ENCODE measurements around the gene LPCAT2. TPM values are rescaled to one million over a fixed set of nuclear protein-coding genes. Genes with fewer than 3 reads are reported as not detected.
A peak's percentile ranks its signal among the peaks of the same experiment; 100 is the strongest.

The LPCAT2 gene
- total and polyA plus RNA-seq, 2 of the 8 experiments (the other 6 are each of a cell fraction or from before 2014, with no cell fraction given): 2.2 to 10.6 TPM

DNA sequence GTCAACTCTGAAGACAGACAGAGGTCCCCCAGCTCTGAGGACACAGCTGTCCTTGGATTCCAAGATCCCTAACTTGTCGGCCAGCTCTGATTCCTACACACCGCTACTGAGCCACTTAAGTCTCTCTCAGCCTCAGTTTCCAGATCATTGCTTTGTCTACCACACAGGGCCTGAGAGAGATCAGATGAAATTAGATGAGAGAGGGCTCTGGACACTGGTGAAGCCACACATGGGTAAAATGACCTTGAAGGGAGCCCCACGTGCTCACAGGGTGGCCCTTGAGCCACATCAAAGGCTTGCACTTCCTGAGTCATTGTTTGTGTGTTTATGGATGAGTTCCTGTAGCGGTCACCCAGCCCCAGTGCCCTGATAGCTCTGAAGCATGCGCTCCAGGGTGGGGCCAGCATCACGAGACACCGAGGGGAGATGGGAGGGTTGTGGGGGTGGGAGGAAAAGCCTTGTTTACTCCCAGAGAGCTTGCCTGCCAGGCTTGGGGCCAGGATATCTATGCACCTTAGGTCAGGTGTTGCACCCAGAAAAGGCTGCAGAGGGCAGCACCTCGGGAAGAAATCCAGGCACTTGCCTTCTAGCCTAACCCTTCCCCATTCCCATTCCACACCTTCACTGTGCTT is 114.2 kb downstream of the LPCAT2 start:
- Histone ChIP-seq H3K36me3 (ENCODE audit: control insufficient read depth in 2 of 4, insufficient read depth in 4 of 4, low read length in 3 of 4) (no peaks in the 10 kb centered on the region), H3K18ac (ENCODE audit: extremely low read depth, low read length) (no peak overlapping the region), H4K91ac (replicated peaks; ENCODE audit: insufficient read length, low read length) (no peak overlapping the region), H3K9ac (replicated peaks in 1 of 4; ENCODE audit: extremely low read depth in 1 of 4, low read depth in 3 of 4, low read length in 3 of 4) (no peak overlapping the region), H2BK5ac (ENCODE audit: low read depth, low read length) (peak overlapping the region; percentile 30; the same call in 1 of the 2 replicates), H3K79me1 (ENCODE audit: low read depth, low read length) (no peaks in the 10 kb centered on the region), H3K79me2 (ENCODE audit: control insufficient read depth in 1 of 2, insufficient read depth in 2 of 2, low read length in 2 of 2) (no peaks in the 10 kb centered on the region), H4K20me1 (replicated peaks in 1 of 2; ENCODE audit: control insufficient read depth in 1 of 2, insufficient read depth in 2 of 2, low read length in 2 of 2) (no peaks in the 10 kb centered on the region), H3K4ac (replicated peaks; ENCODE audit: insufficient read length, low read depth, low read length) (no peak overlapping the region), H2BK12ac (ENCODE audit: low read depth, low read length) (peak overlapping the region; percentile 69; the same call in 1 of the 2 replicates), H2BK120ac (replicated peaks; ENCODE audit: low read depth, low read length) (no peak overlapping the region), H3K4me3 (ENCODE audit: extremely low read depth in 1 of 4, insufficient read depth in 2 of 4, low read depth in 3 of 4, low read length in 4 of 4) (no peak overlapping the region), H2AK5ac (ENCODE audit: low read depth, low read length) (no peak overlapping the region), H4K8ac (ENCODE audit: extremely low read depth, insufficient read depth, low read length) (no peak overlapping the region), H3K27ac (ENCODE audit: low read depth, low read length) (no peak overlapping the region), H3K9me3 (ENCODE audit: insufficient read depth in 2 of 2, low read depth in 1 of 2, low read length in 1 of 2) (peaks cover 0 to 3% of the 10 kb centered on the region in 2 experiments; a peak in 1 of 4 replicates), H3K23me2 (ENCODE audit: low read depth, low read length) (no peaks in the 10 kb centered on the region), H3K4me2 (ENCODE audit: insufficient read depth in 1 of 2, low read depth in 2 of 2, low read length in 2 of 2) (no peak overlapping the region), H4K5ac (ENCODE audit: insufficient read length, low read depth, low read length) (no peak overlapping the region), H3K23ac (ENCODE audit: insufficient read length) (no peak overlapping the region), H2AFZ (ENCODE audit: low read length) (peak overlapping the region; percentile 96), H2BK15ac (ENCODE audit: low read length) (peak overlapping the region; percentile 40; the same call in 1 of the 2 replicates), H2BK20ac (ENCODE audit: low read length) (no peak overlapping the region), H3K4me1 (replicated peaks in 1 of 4; ENCODE audit: control insufficient read depth in 3 of 4, insufficient read depth in 4 of 4, low read length in 3 of 4) (0 out of 7 replicates have a peak, but pooled peaks cover 0 to 3% (median 0%) of the 10 kb centered on the region in 4 experiments), H3K14ac (ENCODE audit: insufficient read length) (no peak overlapping the region), H3K27me3 (replicated peaks in 1 of 4; ENCODE audit: control insufficient read depth in 3 of 4, extremely low read depth in 1 of 4, insufficient read depth in 3 of 4, low read length in 3 of 4) (no peaks in the 10 kb centered on the region; a peak in 1 of 7 replicates), H3K56ac (replicated peaks; ENCODE audit: insufficient read length, low read depth, low read length) (no peak overlapping the region)
- ChIA-PET CTCF (ENCODE audit: partially characterized antibody) (interaction anchor here (0.6 to 2.3 kb wide), 28 partner anchors 9 to 242 kb away, joined by 3 to 23 read pairs (median 4); no protein-coding TSS in a partner anchor), POLR2A (ENCODE audit: partially characterized antibody) (no interaction called here)
- DNase-seq (ENCODE audit: low read depth in 1 of 2, low spot score in 2 of 2): peak; percentile 41 to 75
- peak; percentile 76 for FAIRE-seq
- whole genome bisulfite sequencing, 2 experiments (ENCODE audit: extremely low coverage in 1 of 2, insufficient coverage in 1 of 2, insufficient read length in 1 of 2, insufficient replicate concordance in 2 of 2, low coverage in 1 of 2, low lambda C conversion rate in 2 of 2, missing lambda C conversion rate in 1 of 2): 47% methylated on average over 8 of the region's 8 CpGs; no CpG with 5 or more reads in 1 of the 2 experiments
- TF ChIP-seq, protein P1, sequence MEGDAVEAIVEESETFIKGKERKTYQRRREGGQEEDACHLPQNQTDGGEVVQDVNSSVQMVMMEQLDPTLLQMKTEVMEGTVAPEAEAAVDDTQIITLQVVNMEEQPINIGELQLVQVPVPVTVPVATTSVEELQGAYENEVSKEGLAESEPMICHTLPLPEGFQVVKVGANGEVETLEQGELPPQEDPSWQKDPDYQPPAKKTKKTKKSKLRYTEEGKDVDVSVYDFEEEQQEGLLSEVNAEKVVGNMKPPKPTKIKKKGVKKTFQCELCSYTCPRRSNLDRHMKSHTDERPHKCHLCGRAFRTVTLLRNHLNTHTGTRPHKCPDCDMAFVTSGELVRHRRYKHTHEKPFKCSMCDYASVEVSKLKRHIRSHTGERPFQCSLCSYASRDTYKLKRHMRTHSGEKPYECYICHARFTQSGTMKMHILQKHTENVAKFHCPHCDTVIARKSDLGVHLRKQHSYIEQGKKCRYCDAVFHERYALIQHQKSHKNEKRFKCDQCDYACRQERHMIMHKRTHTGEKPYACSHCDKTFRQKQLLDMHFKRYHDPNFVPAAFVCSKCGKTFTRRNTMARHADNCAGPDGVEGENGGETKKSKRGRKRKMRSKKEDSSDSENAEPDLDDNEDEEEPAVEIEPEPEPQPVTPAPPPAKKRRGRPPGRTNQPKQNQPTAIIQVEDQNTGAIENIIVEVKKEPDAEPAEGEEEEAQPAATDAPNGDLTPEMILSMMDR (IDR thresholded peaks at IDR 0.05; ENCODE audit: control extremely low read depth in 1 of 3, insufficient read depth in 1 of 3, low read depth in 1 of 3, low read length in 3 of 3): peak; percentile 65 to 86 (median 74)
- TF ChIP-seq SP1 (IDR thresholded peaks at IDR 0.05; ENCODE audit: low read depth, low read length) (0 out of 2 replicates have a peak, but pooled peaks have one; percentile 27), GABPA (IDR thresholded peaks at IDR 0.05; ENCODE audit: borderline replicate concordance, insufficient read depth, low read length) (no peak), SRF (IDR thresholded peaks at IDR 0.05; ENCODE audit: low read depth, low read length) (0 out of 2 replicates have a peak, but pooled peaks have one; percentile 18), EP300 (IDR thresholded peaks at IDR 0.05; ENCODE audit: borderline replicate concordance in 1 of 2, low read depth in 2 of 2, low read length in 2 of 2) (no peak), RNF2 (IDR thresholded peaks at IDR 0.05; ENCODE audit: borderline replicate concordance, low read depth, low read length, missing control alignments, poor library complexity, severe bottlenecking) (no peak), NRF1 (IDR thresholded peaks at IDR 0.05; ENCODE audit: low read depth, low read length) (no peak), CHD1 (IDR thresholded peaks at IDR 0.05; ENCODE audit: low read depth, low read length) (no peak), MAFK (IDR thresholded peaks at IDR 0.05; ENCODE audit: low read depth, low read length) (peak; percentile 4; the same call in 1 of the 2 replicates)
